Measurements from ENCODE around the gene DRD1.

DNA sequence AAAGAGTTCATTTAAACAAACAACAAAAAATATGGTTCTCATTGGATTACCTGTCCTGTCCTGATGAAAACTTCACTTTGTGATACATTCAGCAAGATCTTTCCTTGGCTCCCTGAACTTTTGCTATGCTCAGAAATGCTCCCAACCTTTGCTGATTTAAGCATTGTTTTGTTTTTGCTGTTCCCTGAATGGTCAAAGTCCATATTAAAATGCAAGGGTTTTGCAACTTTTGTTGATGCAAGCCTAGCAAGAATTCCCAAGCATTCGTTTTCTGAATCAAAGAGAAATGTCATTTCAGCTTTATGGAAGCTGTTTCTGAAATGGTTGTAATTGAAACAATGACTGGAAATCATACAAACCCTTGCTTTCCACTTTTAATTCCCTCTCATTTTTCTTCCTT, 31.3 kb upstream of the DRD1 start:
- TF ChIP-seq, protein P1, sequence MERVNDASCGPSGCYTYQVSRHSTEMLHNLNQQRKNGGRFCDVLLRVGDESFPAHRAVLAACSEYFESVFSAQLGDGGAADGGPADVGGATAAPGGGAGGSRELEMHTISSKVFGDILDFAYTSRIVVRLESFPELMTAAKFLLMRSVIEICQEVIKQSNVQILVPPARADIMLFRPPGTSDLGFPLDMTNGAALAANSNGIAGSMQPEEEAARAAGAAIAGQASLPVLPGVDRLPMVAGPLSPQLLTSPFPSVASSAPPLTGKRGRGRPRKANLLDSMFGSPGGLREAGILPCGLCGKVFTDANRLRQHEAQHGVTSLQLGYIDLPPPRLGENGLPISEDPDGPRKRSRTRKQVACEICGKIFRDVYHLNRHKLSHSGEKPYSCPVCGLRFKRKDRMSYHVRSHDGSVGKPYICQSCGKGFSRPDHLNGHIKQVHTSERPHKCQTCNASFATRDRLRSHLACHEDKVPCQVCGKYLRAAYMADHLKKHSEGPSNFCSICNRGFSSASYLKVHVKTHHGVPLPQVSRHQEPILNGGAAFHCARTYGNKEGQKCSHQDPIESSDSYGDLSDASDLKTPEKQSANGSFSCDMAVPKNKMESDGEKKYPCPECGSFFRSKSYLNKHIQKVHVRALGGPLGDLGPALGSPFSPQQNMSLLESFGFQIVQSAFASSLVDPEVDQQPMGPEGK (CRISPR knock-in tag; IDR thresholded peaks at IDR 0.05; ENCODE audit: borderline replicate concordance), result no peak
- TF ChIP-seq OSR1 (CRISPR knock-in tag; IDR thresholded peaks at IDR 0.05) (no peak), ZC3H10 (CRISPR knock-in tag; IDR thresholded peaks at IDR 0.05) (no peak), SNAI2 (CRISPR knock-in tag; IDR thresholded peaks at IDR 0.05) (no peak), ZFP3 (CRISPR knock-in tag; IDR thresholded peaks at IDR 0.05) (no peak), RARB (CRISPR knock-in tag; IDR thresholded peaks at IDR 0.05) (no peak), ESRRG (CRISPR knock-in tag; IDR thresholded peaks at IDR 0.05) (no peak), CSDC2 (CRISPR knock-in tag; IDR thresholded peaks at IDR 0.05) (no peak), ISL1 (CRISPR knock-in tag; IDR thresholded peaks at IDR 0.05) (no peak)
